Measurements from ENCODE around the gene PRDM5. TPM values are rescaled to one million over a fixed set of nuclear protein-coding genes. Genes with fewer than 3 reads are reported as not detected.

The PRDM5 gene
- total and polyA plus RNA-seq, 2 donors (not counting 1 experiment from before 2014, with no cell fraction given): 8.6 to 19.0 TPM

DNA sequence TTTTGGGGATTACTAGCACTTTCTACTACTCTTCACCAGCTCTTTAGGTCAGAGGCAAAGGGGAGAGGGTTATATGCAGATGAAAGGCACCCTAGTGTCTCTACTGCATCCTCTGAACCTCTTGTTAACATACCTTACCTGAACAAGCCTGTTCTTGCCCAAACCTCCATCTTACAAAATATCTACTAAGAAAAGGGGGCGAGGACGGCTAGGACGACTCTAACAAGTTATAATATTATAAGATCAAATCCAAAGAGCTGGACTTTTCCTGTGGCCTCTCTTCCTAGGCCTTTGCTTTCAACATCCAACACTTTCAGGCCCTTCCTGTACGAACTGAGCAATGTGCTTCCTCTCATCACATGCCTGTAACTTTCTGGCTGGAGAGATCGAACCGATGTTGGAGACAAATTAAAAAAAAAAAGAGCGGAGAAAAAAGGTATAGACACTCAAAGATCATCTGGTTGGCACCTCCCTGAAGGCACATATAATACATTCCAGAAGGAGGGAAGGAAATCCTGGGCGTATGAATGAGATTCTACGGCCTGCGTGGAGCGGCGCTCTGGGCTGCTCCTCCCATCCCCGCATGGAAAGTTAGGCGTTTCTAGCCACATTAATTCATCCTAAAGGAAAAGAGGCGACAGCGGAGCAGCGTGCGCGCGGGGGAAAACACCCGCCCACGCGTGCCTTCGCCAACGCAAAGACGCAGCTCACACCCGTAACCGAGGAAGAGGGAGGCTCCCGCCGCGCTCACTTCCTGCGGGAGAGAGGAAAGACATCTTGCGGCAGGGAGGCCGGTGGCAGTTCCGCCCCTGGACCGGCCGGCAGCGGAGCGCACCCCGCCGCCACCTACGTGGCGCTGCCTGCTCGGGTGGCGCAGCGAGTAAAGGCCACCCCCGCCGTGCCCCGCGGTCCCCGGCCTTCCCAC is 808 bp downstream of the PRDM5 start:
- H3K4me1 ChIP-seq (ENCODE audit: control insufficient read depth, extremely low read depth, insufficient read depth, low read length): peaks cover 3% of the 10 kb centered on the region
- no peaks in the 10 kb centered on the region for H4K20me1 ChIP-seq (ENCODE audit: control insufficient read depth, extremely low read depth, insufficient read depth, low read length)
- H3K9ac ChIP-seq (ENCODE audit: insufficient read depth, low read length): peak overlapping the region; percentile 79
- peaks cover 6% of the 10 kb centered on the region for H3K79me2 ChIP-seq (ENCODE audit: control insufficient read depth, insufficient read depth, low read length)
- peak; percentile 71 to 80 for DNase-seq (ENCODE audit: low read depth in 2 of 2)
- H3K4me3 ChIP-seq (replicated peaks in 1 of 4; ENCODE audit: control extremely low read depth in 1 of 4, insufficient read depth in 1 of 4, low read depth in 3 of 4, low read length in 4 of 4): peak overlapping the region; percentile 68 to 82 (median 71)
- TF ChIP-seq CTCF (conservative IDR thresholded peaks at IDR 0.05 in 1 of 2, IDR thresholded peaks at IDR 0.05 in 1 of 2; ENCODE audit: low read depth in 1 of 2, low read length in 2 of 2) (no peak), EZH2 (IDR thresholded peaks at IDR 0.05; ENCODE audit: low read length, missing control alignments) (no peak)
- peak overlapping the region; percentile 77 for H2AFZ ChIP-seq (ENCODE audit: low read length)
- H3K27me3 ChIP-seq (ENCODE audit: control insufficient read depth, insufficient read depth, low read length): no peaks in the 10 kb centered on the region
- H3K4me2 ChIP-seq (ENCODE audit: extremely low read depth, insufficient read depth, low read length): peak overlapping the region; percentile 61
- no peaks in the 10 kb centered on the region for H3K36me3 ChIP-seq (ENCODE audit: control insufficient read depth, insufficient read depth, low read length)
- H3K27ac ChIP-seq (ENCODE audit: insufficient read depth, low read length): peak overlapping the region; percentile 85
- no peaks in the 10 kb centered on the region for H3K9me3 ChIP-seq (ENCODE audit: control insufficient read depth, insufficient read depth, low read depth, low read length)

DNA sequence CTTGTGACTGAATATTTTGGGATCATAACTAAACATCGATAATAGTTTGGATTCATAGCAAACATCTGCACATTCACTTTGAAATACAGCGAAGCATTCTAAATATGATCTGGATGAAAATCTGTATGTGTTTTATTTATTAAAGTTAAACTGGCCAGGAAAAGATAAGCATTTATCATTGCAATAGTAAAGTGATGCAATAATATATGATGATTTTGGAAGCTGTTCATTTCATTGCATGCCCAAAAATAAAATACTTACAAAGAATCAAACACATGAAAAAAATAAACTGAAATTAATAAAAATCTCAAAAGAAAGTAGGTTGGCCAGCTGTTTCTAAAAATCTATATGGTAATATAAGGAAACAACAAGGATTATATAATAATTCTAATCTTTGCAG is 1.9 kb downstream of the PRDM5 start:
- no peak overlapping the region for H3K27ac ChIP-seq (ENCODE audit: insufficient read depth, low read length)
- no peak for TF ChIP-seq CTCF (conservative IDR thresholded peaks at IDR 0.05 in 1 of 2, IDR thresholded peaks at IDR 0.05 in 1 of 2; ENCODE audit: low read depth in 1 of 2, low read length in 2 of 2)
- no peak for TF ChIP-seq EZH2 (IDR thresholded peaks at IDR 0.05; ENCODE audit: low read length, missing control alignments)

DNA sequence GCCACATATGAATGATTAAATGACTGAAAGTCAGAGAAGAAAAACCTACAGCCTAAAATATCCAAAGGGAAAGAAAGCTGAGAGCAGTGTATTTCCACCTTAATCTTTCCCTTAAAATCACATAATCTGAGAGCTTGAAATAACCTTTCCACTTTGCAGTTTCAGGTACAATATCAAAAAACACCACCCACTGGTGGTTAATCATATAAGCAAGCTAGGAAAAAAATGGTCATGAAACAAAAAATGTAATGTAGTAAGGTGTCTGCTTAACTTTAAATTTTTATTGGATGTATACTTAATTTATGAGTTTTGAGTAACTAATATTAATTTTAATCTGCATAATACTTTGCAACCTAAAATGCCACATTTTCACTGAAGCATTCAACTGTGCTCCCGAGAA is 3.2 kb downstream of the PRDM5 start:
- Histone ChIP-seq H3K27me3 (ENCODE audit: control insufficient read depth, insufficient read depth, low read length) (no peaks in the 10 kb centered on the region), H4K20me1 (ENCODE audit: control insufficient read depth, extremely low read depth, insufficient read depth, low read length) (no peaks in the 10 kb centered on the region), H3K27ac (ENCODE audit: insufficient read depth, low read length) (no peak overlapping the region), H3K4me1 (ENCODE audit: control insufficient read depth, extremely low read depth, insufficient read depth, low read length) (peaks cover 5% of the 10 kb centered on the region), H3K36me3 (ENCODE audit: control insufficient read depth, insufficient read depth, low read length) (no peaks in the 10 kb centered on the region), H3K9ac (ENCODE audit: insufficient read depth, low read length) (no peak overlapping the region), H2AFZ (ENCODE audit: low read length) (no peak overlapping the region), H3K4me3 (replicated peaks in 1 of 4; ENCODE audit: control extremely low read depth in 1 of 4, insufficient read depth in 1 of 4, low read depth in 3 of 4, low read length in 4 of 4) (no peak overlapping the region), H3K4me2 (ENCODE audit: extremely low read depth, insufficient read depth, low read length) (no peak overlapping the region), H3K9me3 (ENCODE audit: control insufficient read depth, insufficient read depth, low read depth, low read length) (no peaks in the 10 kb centered on the region), H3K79me2 (ENCODE audit: control insufficient read depth, insufficient read depth, low read length) (peaks cover 8% of the 10 kb centered on the region)
- no peak for DNase-seq (ENCODE audit: low read depth in 2 of 2)
- TF ChIP-seq CTCF (conservative IDR thresholded peaks at IDR 0.05 in 1 of 2, IDR thresholded peaks at IDR 0.05 in 1 of 2; ENCODE audit: low read depth in 1 of 2, low read length in 2 of 2): no peak
- TF ChIP-seq EZH2 (IDR thresholded peaks at IDR 0.05; ENCODE audit: low read length, missing control alignments): no peak

More for the DNA sequence above, 1.9 kb downstream of the PRDM5 start:
- no peaks in the 10 kb centered on the region for H3K27me3 ChIP-seq (ENCODE audit: control insufficient read depth, insufficient read depth, low read length)
- no peaks in the 10 kb centered on the region for H4K20me1 ChIP-seq (ENCODE audit: control insufficient read depth, extremely low read depth, insufficient read depth, low read length)
- peak overlapping the region in 1 of 4 experiments; percentile 1 for H3K4me3 ChIP-seq (replicated peaks in 1 of 4; ENCODE audit: control extremely low read depth in 1 of 4, insufficient read depth in 1 of 4, low read depth in 3 of 4, low read length in 4 of 4)
- H3K4me1 ChIP-seq (ENCODE audit: control insufficient read depth, extremely low read depth, insufficient read depth, low read length): peaks cover 5% of the 10 kb centered on the region
- no peaks in the 10 kb centered on the region for H3K36me3 ChIP-seq (ENCODE audit: control insufficient read depth, insufficient read depth, low read length)
- no peak overlapping the region for H3K9ac ChIP-seq (ENCODE audit: insufficient read depth, low read length)
- peak overlapping the region; percentile 61 for H3K4me2 ChIP-seq (ENCODE audit: extremely low read depth, insufficient read depth, low read length)
- peaks cover 7% of the 10 kb centered on the region for H3K79me2 ChIP-seq (ENCODE audit: control insufficient read depth, insufficient read depth, low read length)
- no peak for DNase-seq (ENCODE audit: low read depth in 2 of 2)
- H2AFZ ChIP-seq (ENCODE audit: low read length): no peak overlapping the region
- H3K9me3 ChIP-seq (ENCODE audit: control insufficient read depth, insufficient read depth, low read depth, low read length): no peaks in the 10 kb centered on the region

Data from fibroblast of lung (primary cell).